Measurements from ENCODE around the gene ATAD3C.
A peak's percentile ranks its signal among the peaks of the same experiment; 100 is the strongest.
"Not testable (repeated sequence)": the region's sequence is repeated elsewhere in the genome, so short reads cannot be mapped to it uniquely, and the experiment has no call there.

The ATAD3C gene

DNA sequence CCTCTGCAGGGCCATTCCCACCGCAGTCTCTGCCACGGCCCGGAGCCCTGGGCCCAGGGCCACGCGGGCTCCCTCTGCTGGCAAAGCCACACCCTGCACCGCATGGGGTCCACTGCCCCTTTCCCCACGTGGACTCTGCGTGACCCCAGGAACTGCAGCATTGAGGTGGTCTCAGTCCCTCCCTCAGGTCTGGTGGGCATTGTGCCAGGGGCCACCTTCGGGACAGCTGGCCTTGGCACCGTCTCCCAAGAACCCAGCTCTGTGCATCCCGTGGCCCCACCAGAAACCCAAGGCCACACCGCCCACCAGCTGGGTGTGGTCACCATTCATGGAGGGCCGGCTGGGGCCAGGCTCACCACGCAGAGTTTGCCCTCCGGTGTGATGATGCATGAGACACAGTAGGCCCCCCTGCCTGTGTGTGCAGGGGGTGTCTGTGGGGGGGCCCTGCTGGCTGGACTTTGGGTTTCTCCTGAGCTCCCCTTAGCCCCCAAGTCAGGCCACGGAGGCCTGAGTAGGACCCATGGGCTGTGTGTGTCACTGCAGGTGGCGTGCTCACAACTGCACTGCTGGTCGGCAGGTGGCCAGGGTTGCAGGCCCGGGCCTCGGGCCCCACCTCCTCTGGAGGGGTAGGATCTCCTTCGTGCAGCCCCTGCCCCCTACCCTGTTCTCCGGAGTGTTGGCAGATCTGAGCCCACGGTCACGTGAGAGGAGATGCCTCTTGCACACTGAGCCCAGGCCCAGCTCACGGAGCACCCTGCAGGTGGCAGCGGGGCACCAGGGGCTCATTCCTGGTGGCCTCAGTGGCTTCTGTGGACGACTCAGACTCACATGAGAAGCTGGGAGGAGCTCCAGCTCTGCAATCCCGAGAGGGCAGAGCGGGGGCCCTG is 8.2 kb upstream of the ATAD3C start:
- no peak for DNase-seq (ENCODE audit: low read depth)
- in situ Hi-C loops (cut with HindIII; ENCODE audit: low sequenced_read_pairs): no loop called here
- H3K4me3 ChIP-seq (ENCODE audit: low read depth, low read length): no peak overlapping the region
- TF ChIP-seq, protein P1, sequence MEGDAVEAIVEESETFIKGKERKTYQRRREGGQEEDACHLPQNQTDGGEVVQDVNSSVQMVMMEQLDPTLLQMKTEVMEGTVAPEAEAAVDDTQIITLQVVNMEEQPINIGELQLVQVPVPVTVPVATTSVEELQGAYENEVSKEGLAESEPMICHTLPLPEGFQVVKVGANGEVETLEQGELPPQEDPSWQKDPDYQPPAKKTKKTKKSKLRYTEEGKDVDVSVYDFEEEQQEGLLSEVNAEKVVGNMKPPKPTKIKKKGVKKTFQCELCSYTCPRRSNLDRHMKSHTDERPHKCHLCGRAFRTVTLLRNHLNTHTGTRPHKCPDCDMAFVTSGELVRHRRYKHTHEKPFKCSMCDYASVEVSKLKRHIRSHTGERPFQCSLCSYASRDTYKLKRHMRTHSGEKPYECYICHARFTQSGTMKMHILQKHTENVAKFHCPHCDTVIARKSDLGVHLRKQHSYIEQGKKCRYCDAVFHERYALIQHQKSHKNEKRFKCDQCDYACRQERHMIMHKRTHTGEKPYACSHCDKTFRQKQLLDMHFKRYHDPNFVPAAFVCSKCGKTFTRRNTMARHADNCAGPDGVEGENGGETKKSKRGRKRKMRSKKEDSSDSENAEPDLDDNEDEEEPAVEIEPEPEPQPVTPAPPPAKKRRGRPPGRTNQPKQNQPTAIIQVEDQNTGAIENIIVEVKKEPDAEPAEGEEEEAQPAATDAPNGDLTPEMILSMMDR (IDR thresholded peaks at IDR 0.05; ENCODE audit: low read depth, low read length, missing control alignments): peak; percentile 80

DNA sequence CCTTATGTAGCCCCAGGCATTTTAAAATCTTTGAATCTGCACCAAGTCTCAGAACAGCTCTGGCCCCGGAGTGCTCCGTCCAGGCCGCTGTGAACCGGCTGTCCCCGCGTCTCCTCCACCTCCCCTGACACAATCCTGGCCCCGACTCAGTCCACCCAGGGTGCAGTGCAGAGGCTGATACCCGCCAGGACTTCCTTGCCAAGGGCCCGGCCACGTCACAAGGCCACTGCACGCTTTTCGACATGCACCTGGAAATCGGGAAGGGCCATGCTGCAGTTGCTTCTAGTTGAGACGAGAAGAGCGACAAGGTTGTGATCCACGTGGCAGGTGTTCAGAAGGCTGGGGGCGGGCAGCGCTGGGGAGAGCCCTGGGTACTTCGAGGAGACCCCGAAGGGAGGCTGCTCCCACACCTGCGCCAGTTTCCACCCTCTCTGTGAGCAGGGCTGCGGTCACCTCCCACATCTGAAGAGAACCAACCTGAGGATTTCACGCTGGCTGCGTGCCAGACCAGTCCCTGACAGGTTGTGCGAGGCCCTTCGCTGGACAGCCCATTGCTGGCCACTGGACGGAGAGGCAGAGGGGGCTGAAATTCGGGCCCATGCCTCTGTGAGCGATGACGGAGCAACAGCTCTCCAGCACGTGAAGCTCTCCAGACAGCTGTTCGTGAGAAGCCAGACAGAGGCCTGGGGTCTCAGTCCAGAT is 7.3 kb upstream of the ATAD3C start:
- in situ Hi-C loops (cut with HindIII; ENCODE audit: low sequenced_read_pairs): no loop called here
- DNase-seq (ENCODE audit: low read depth): no peak
- H3K4me3 ChIP-seq (ENCODE audit: low read depth, low read length): no peak overlapping the region
- TF ChIP-seq, protein P1 (IDR thresholded peaks at IDR 0.05; ENCODE audit: low read depth, low read length, missing control alignments): no peak

DNA sequence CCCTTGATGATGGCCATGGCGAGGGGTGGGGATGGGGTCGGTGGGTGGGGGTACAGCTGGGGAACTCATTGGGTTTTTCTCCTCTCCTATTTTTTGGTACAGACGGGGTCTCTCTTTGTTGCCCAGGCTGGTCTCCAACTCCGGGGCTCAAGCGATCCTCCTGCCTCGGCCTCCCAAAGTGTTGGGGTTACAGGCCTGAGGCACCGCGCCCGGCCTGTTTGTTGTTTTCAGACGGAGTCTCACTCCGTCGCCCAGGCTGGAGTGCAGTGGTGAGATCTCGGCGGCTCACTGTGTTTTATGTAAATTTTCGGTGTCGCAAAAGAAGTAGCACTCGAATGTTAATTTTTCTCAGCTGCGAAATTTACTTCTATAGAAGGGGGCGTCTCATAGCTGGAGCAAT is 2.9 kb upstream of the ATAD3C start:
- H3K4me3 ChIP-seq (ENCODE audit: low read depth, low read length); DNase-seq (ENCODE audit: low read depth); in situ Hi-C loops (cut with HindIII; ENCODE audit: low sequenced_read_pairs): not testable (repeated sequence)

DNA sequence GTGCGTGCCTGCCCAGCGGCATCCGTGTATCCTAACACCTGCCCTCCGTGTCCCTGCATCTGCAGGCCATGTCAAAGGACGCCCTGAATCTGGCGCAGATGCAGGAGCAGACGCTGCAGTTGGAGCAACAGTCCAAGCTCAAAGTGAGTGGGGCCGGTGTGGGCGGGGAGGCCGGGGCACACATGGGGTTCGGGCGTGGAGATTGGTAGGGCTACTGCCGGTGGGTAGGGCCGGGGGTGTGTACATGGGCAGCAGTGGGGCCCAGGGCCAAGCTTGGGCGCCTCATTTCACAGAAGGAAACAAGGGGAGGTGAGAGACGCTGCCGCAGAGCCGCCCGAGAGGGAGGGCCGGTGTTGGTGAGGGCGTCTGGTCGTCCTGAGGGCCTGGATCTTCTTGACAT is 1.1 kb downstream of the ATAD3C start:
- in situ Hi-C loops (cut with HindIII; ENCODE audit: low sequenced_read_pairs); DNase-seq (ENCODE audit: low read depth); H3K4me3 ChIP-seq (ENCODE audit: low read depth, low read length): not testable (repeated sequence)

DNA sequence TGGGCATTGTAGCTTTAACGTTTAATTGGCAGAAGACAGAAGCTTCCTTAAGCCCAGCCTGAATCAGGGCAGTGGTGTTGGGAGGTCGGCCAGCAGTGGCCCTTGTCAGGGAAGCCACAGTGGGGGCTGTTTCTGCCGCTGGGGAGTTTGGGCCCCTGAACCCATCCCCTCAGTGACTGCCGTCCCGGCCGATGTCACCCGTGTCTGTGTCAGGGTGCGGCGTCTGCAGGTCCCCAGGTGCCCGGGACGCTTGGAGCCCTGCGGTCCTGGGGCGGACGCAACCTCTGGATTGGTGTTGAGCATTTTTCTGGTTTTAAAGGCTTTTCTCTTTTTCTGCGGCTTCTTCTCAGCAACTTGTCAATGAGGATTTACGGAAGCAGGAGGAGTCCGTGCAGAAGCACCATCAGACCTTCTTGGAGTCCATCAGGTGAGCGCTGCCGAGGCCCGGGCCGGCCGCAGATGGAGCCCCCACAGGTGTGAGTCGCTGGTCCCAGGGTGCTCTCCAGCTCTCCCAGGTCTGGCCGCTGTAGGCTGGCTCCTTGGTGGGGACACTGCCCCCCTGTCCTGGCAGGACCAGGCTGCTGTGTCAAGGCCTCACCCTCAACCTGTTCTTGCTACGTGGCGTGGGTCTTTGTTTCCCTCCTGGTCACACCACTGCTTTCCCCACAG is 2.3 kb downstream of the ATAD3C start:
- H3K4me3 ChIP-seq (ENCODE audit: low read depth, low read length): no peak overlapping the region
- TF ChIP-seq, protein P1 (IDR thresholded peaks at IDR 0.05; ENCODE audit: low read depth, low read length, missing control alignments): no peak
- in situ Hi-C loops (cut with HindIII; ENCODE audit: low sequenced_read_pairs): no loop called here
- no peak for DNase-seq (ENCODE audit: low read depth)

DNA sequence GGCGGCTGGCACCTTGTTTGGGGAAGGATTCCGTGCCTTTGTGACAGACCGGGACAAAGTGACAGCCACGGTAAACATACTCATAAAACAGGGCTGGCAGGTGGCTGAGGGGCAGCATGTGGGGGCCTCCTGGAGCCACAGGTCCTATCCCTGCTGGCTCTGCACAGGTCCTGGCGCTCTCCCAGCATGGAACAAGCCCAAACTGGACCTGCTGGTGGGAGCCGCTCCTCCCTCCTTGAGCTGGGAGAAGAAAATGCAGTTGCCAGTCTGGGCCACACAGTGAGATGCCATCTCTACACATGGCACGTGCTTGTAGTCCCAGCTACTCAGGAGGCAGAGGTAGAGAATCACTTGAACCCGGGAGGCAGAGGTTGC is 2.9 kb downstream of the ATAD3C start:
- DNase-seq (ENCODE audit: low read depth); H3K4me3 ChIP-seq (ENCODE audit: low read depth, low read length); in situ Hi-C loops (cut with HindIII; ENCODE audit: low sequenced_read_pairs): not testable (repeated sequence)

DNA sequence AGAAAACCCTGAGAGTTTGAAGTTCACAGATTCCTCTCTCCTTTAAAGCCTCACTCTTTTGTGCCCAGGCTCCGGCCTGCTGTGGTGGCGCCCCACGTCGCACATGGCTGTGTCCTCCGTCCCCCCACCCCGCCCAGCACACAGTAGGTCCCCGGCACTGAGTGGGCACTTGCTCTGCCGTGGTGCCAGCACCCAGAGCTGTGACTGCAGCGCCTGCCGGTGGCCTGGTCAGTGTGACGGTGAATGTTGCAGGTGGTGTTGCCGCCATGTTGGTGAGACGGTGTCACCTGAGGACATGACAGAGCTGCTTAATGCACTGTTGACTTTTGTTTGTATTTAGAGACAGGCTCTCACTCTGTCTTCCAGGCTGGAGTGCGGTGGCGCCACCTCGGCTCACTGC is 3.4 kb downstream of the ATAD3C start:
- no peak overlapping the region for H3K4me3 ChIP-seq (ENCODE audit: low read depth, low read length)
- TF ChIP-seq, protein P1 (IDR thresholded peaks at IDR 0.05; ENCODE audit: low read depth, low read length, missing control alignments): no peak
- in situ Hi-C loops (cut with HindIII; ENCODE audit: low sequenced_read_pairs): no loop called here
- DNase-seq (ENCODE audit: low read depth): no peak

DNA sequence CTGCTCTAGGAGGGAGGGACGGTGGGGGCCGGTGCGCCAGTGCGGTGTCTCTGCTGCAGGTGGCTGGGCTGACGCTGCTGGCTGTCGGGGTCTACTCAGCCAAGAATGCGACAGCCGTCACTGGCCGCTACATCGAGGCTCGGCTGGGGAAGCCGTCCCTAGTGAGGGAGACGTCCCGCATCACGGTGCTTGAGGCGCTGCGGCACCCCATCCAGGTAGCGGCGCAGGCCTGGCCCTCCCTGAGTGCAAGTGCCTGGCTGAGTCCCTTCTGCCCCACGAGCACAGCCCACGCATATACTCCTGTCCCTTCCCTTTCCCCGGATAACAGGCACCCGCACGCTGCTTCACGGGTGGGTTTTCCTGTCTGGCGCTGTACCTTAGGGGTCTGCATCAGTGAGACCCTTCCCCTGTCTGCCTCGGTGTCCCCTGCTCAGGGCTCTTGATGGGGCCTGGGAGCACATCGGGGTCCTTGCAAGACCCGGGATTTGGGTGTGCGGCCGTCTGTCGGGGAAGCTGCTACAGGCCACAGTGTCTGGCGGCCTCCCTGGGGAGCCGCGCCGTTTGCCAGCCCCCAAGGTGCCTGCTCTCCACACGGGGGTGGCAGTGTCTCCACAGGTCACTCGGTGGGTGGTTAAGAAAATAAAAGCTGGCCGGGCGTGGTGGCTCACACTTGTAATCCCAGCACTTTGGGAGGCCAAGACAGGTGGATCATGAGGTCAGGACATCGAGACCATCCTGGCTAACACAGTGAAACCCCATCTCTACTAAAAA is 5.0 kb downstream of the ATAD3C start:
- in situ Hi-C loops (cut with HindIII; ENCODE audit: low sequenced_read_pairs); DNase-seq (ENCODE audit: low read depth): not testable (repeated sequence)

More for the DNA sequence above, 5.0 kb downstream of the ATAD3C start:
- H3K4me3 ChIP-seq (ENCODE audit: low read depth, low read length): not testable (repeated sequence)

Data from astrocyte of the cerebellum (primary cell).